AG04449 (cell line): ENCODE results near the gene CRYBA2.

ENCODE experiments used
- CTCF ChIA-PET: fragments of 350-600 bp; formaldehyde crosslinking; extraction: SDS; loops from one replicate; lab custom pipeline; 2021; ENCODE audit warnings: antibody characterized with exemption; lab: Yijun Ruan, JAX
- POLR2A ChIA-PET: fragments of 400-600, 350-600 bp; formaldehyde crosslinking; extraction: SDS; loops from one replicate; lab custom pipeline; 2020; ENCODE audit warnings: antibody characterized with exemption, inconsistent platforms; lab: Yijun Ruan, JAX
- DNase-seq: peaks from one replicate; pipeline ENCODE4 v3.0.0-alpha.2; 2010; ENCODE audit warnings: low read depth, low spot score
- H3K4me3 ChIP-seq: 2 replicates; pipeline ENCODE4 v1.5.1; 2011; ENCODE audit warnings: low read depth, mild to moderate bottlenecking, control low read depth, low read length
- CTCF ChIP-seq: IDR thresholded peaks from one replicate; pipeline ENCODE4 v1.5.1; 2011; ENCODE audit warnings: mild to moderate bottlenecking, moderate library complexity, low read length, control low read depth, inconsistent platforms; ENCODE audit not compliant: insufficient read depth; ENCODE audit errors: missing control alignments

Gene CRYBA2

GRCh38 chr2:219016721-219017120 lies 23.5 kb upstream of the CRYBA2 start:
- ChIA-PET POLR2A (no interaction called here), CTCF (interaction anchor here (0.8 to 3.3 kb wide), 5 partner anchors 12 to 138 kb away, joined by 3 to 50 read pairs (median 7); no protein-coding TSS in a partner anchor)
- H3K4me3 ChIP-seq: no peak overlapping the region
- TF ChIP-seq CTCF: no peak
- DNase-seq: no peak

- no peak overlapping the region for H3K4me3 ChIP-seq
- TF ChIP-seq CTCF: no peak
- no peak for DNase-seq
- POLR2A ChIA-PET: interaction anchor here (0.6 to 0.7 kb wide), 2 partner anchors 97 to 300 kb away, joined by 3 read pairs; no protein-coding TSS in a partner anchor
- CTCF ChIA-PET: interaction anchor here (1.0 to 13.5 kb wide), 9 partner anchors 8 to 143 kb away, joined by 3 to 118 read pairs (median 6); no protein-coding TSS in a partner anchor
Observed at GRCh38 chr2:219010873-219011272, 17.7 kb upstream of the CRYBA2 start.

- DNase-seq: no peak
- POLR2A ChIA-PET: interaction anchor here (0.6 kb wide), 1 partner anchor 97 kb away, joined by 3 read pairs; no protein-coding TSS in a partner anchor
Observed at GRCh38 chr2:219010162-219010756, 17.0 kb upstream of the CRYBA2 start.

GRCh38 chr2:219009294-219009693 lies 16.1 kb upstream of the CRYBA2 start:
- H3K4me3 ChIP-seq: no peak overlapping the region
- POLR2A ChIA-PET: no interaction called here
- CTCF ChIA-PET: interaction anchor here (1.1 to 13.5 kb wide), 6 partner anchors 10 to 286 kb away, joined by 3 to 118 read pairs (median 10); partner anchors contain the start of gene CRYBA2
- TF ChIP-seq CTCF: no peak
- DNase-seq: no peak

More at GRCh38 chr2:219010162-219010756, 17.0 kb upstream of the CRYBA2 start:
- TF ChIP-seq CTCF: peak; percentile 18
- CTCF ChIA-PET: interaction anchor here (1.0 to 13.5 kb wide), 8 partner anchors 8 to 144 kb away, joined by 4 to 118 read pairs (median 6); no protein-coding TSS in a partner anchor
- H3K4me3 ChIP-seq: no peak overlapping the region

GRCh38 chr2:219003979-219004378 lies 10.8 kb upstream of the CRYBA2 start:
- DNase-seq: no peak
- POLR2A ChIA-PET: no interaction called here
- no peak overlapping the region for H3K4me3 ChIP-seq
- no peak for TF ChIP-seq CTCF
- CTCF ChIA-PET: interaction anchor here (1.8 to 13.5 kb wide), 5 partner anchors 9 to 26 kb away, joined by 7 to 118 read pairs (median 11); partner anchors contain the start of gene CRYBA2

- TF ChIP-seq CTCF: no peak
- no peak for DNase-seq
- CTCF ChIA-PET: interaction anchor here (1.0 to 13.5 kb wide), 8 partner anchors 8 to 151 kb away, joined by 3 to 118 read pairs (median 8); partner anchors contain the start of gene CRYBA2
- POLR2A ChIA-PET: no interaction called here
- H3K4me3 ChIP-seq: no peak overlapping the region
Observed at GRCh38 chr2:219003267-219003634, 10.0 kb upstream of the CRYBA2 start.
